Fibroblast of lung (primary cell): ENCODE data around the gene ZBTB42. TPM values are rescaled to one million over a fixed set of nuclear protein-coding genes. Genes with fewer than 3 reads are reported as not detected.
A peak's percentile ranks its signal among the peaks of the same experiment; 100 is the strongest.

Experiments
- DNase-seq, 2 donors: peaks; one replicate each; pipeline versions ENCODE4 v3.0.0 to v3.0.0-alpha.2; 2010; ENCODE audit warnings: low read depth in 2 of 2
- H2AFZ ChIP-seq: 2 replicates; pipeline ENCODE4 v1.5.1; 2012; ENCODE audit warnings: low read length, control low read depth, inconsistent platforms
- H3K27ac ChIP-seq: 2 replicates; pipeline ENCODE4 v1.5.1; 2011; ENCODE audit warnings: low read length, control low read depth; ENCODE audit not compliant: insufficient read depth
- H3K27me3 ChIP-seq: 2 replicates; pipeline ENCODE4 v1.5.1; 2011; ENCODE audit warnings: mild to moderate bottlenecking, low read length; ENCODE audit not compliant: control insufficient read depth, insufficient read depth
- H3K36me3 ChIP-seq: 2 replicates; pipeline ENCODE4 v1.5.1; 2011; ENCODE audit warnings: low read length; ENCODE audit not compliant: control insufficient read depth, insufficient read depth
- H3K4me1 ChIP-seq: 2 replicates; pipeline ENCODE4 v1.5.1; 2011; ENCODE audit warnings: low read length; ENCODE audit not compliant: control insufficient read depth, insufficient read depth; ENCODE audit errors: extremely low read depth
- H3K4me2 ChIP-seq: 2 replicates; pipeline ENCODE4 v1.5.1; 2011; ENCODE audit warnings: low read length, control low read depth; ENCODE audit not compliant: insufficient read depth; ENCODE audit errors: extremely low read depth
- H3K4me3 ChIP-seq, 4 experiments: fragments of 200-600 bp in 1 of 4; sonication (generic) in 1 of 4; replicated peaks in 1 of 4; 2 replicates each; pipeline ENCODE4 v1.5.1; 2011 to 2016; ENCODE audit warnings: low read length in 4 of 4, low read depth in 3 of 4, mild to moderate bottlenecking in 3 of 4, control low read depth in 2 of 4, inconsistent platforms in 1 of 4, mixed read lengths in 1 of 4; ENCODE audit not compliant: insufficient read depth in 1 of 4; ENCODE audit errors: control extremely low read depth in 1 of 4
- H3K79me2 ChIP-seq: 2 replicates; pipeline ENCODE4 v1.5.1; 2012; ENCODE audit warnings: mild to moderate bottlenecking, low read length, inconsistent platforms; ENCODE audit not compliant: control insufficient read depth, insufficient read depth
- H3K9ac ChIP-seq: 2 replicates; pipeline ENCODE4 v1.5.1; 2011; ENCODE audit warnings: mild to moderate bottlenecking, low read length, control low read depth; ENCODE audit not compliant: insufficient read depth
- H3K9me3 ChIP-seq: 2 replicates; pipeline ENCODE4 v1.5.1; 2012; ENCODE audit warnings: low read depth, low read length; ENCODE audit not compliant: control insufficient read depth, insufficient read depth
- H4K20me1 ChIP-seq: 2 replicates; pipeline ENCODE4 v1.5.1; 2011; ENCODE audit warnings: low read length; ENCODE audit not compliant: control insufficient read depth, insufficient read depth; ENCODE audit errors: extremely low read depth
- CTCF ChIP-seq, 2 donors: IDR thresholded peaks in 1 of 2; conservative IDR thresholded peaks in 1 of 2; 1 replicate in 1 of 2; 2 replicates in 1 of 2; pipeline ENCODE4 v1.5.1; 2011 to 2012; ENCODE audit warnings: low read length in 2 of 2, control low read depth in 1 of 2, inconsistent platforms in 1 of 2, low read depth in 1 of 2, mild to moderate bottlenecking in 1 of 2
- EZH2 ChIP-seq: IDR thresholded peaks from 2 replicates; pipeline ENCODE4 v1.5.1; 2012; ENCODE audit warnings: low read length, control low read depth, mild to moderate bottlenecking; ENCODE audit errors: missing control alignments
- polyA plus RNA-seq, 2 donors: library from polyadenylated mRNA; depleted of rRNA in 1 of 2; stranded (reverse) in 1 of 2; unstranded in 1 of 2; fragments of >200 nt; gene quantifications; 2 replicates each; pipeline ENCODE4 v1.2.1, GENCODE V29; 2011 to 2012; ENCODE audit warnings: missing spikeins in 1 of 2
- total RNA-seq: library from RNA; depleted of rRNA; stranded (reverse); fragments of >200 nt; gene quantifications from 2 replicates; pipeline ENCODE4 v1.2.1, GENCODE V29; 2014

Gene ZBTB42
- total and polyA plus RNA-seq, 2 donors (not counting 1 experiment from before 2014, with no cell fraction given) = 1.1 to 2.3 TPM

GRCh38 chr14:104844306-104845032 lies 43.6 kb downstream of the ZBTB42 start:
- no peaks in the 10 kb centered on the region for H3K9me3 ChIP-seq
- H4K20me1 ChIP-seq = no peaks in the 10 kb centered on the region
- TF ChIP-seq EZH2 (peak; percentile 7), CTCF (conservative IDR thresholded peaks at IDR 0.05 in 1 of 2, IDR thresholded peaks at IDR 0.05 in 1 of 2; ENCODE audit: low read depth in 1 of 2, low read length in 2 of 2) (no peak)
- H2AFZ ChIP-seq = no peak overlapping the region
- no peaks in the 10 kb centered on the region for H3K36me3 ChIP-seq
- no peak overlapping the region for H3K4me2 ChIP-seq
- no peak overlapping the region for H3K27ac ChIP-seq
- H3K4me3 ChIP-seq = no peak overlapping the region
- H3K27me3 ChIP-seq = peaks cover 46% of the 10 kb centered on the region
- no peaks in the 10 kb centered on the region for H3K79me2 ChIP-seq
- no peak overlapping the region for H3K9ac ChIP-seq
- no peak for DNase-seq
- no peaks in the 10 kb centered on the region for H3K4me1 ChIP-seq

- peaks cover 46% of the 10 kb centered on the region for H3K27me3 ChIP-seq
- no peaks in the 10 kb centered on the region for H3K79me2 ChIP-seq
- no peak for TF ChIP-seq CTCF (conservative IDR thresholded peaks at IDR 0.05 in 1 of 2, IDR thresholded peaks at IDR 0.05 in 1 of 2; ENCODE audit: low read depth in 1 of 2, low read length in 2 of 2)
- no peak for TF ChIP-seq EZH2
These were observed 44.2 kb downstream of the ZBTB42 start for GRCh38 chr14:104845033-104845666.

DNA sequence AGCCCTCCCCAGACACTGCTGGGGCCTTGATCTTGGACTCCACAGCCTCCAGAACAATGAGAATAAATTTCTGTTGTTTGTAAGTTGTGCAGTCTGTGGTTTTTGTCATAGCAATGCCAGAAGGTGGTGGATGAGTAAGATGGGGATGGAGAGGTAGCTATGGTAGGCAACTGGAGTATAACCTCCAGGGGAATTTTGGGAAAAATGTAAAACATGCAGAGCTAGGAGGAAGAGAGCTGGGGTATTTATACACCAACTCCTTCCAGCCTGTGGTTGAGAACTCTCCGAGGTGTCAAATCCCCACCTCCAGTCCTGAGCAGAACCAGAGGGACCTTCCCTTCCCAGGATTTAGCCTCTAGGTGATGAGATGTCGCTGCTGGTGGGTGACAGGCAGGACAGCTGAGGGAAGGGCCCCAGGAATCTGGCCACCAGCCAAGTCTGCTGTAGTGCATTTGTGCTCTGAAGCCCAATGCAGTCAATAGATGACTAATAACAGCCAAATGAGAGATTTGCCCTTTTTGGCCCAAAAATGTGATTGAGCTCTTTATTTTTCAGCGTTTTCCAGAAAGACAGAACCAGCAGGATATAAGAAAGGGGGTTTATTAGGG lies 45.0 kb downstream of the ZBTB42 start:
- Histone ChIP-seq H3K9ac (no peak overlapping the region), H3K27me3 (peaks cover 46% of the 10 kb centered on the region), H2AFZ (no peak overlapping the region), H3K4me2 (no peak overlapping the region), H3K9me3 (no peaks in the 10 kb centered on the region), H3K27ac (no peak overlapping the region), H3K36me3 (no peaks in the 10 kb centered on the region), H3K4me1 (no peaks in the 10 kb centered on the region), H3K4me3 (no peak overlapping the region), H3K79me2 (no peaks in the 10 kb centered on the region), H4K20me1 (no peaks in the 10 kb centered on the region)
- no peak for DNase-seq
- TF ChIP-seq EZH2 (no peak), CTCF (conservative IDR thresholded peaks at IDR 0.05 in 1 of 2, IDR thresholded peaks at IDR 0.05 in 1 of 2; ENCODE audit: low read depth in 1 of 2, low read length in 2 of 2) (no peak)

More at GRCh38 chr14:104845033-104845666, 44.2 kb downstream of the ZBTB42 start:
- DNase-seq = no peak
- Histone ChIP-seq H3K4me1 (no peaks in the 10 kb centered on the region), H3K27ac (no peak overlapping the region), H3K4me2 (no peak overlapping the region), H3K9ac (no peak overlapping the region), H4K20me1 (no peaks in the 10 kb centered on the region), H3K4me3 (no peak overlapping the region), H2AFZ (no peak overlapping the region), H3K36me3 (no peaks in the 10 kb centered on the region), H3K9me3 (no peaks in the 10 kb centered on the region)
